Osteocyte (in vitro differentiated cells): ENCODE measurements around the gene SUB1. TPM values are rescaled to one million over a fixed set of nuclear protein-coding genes. Genes with fewer than 3 reads are reported as not detected.
"Not testable (repeated sequence)": the region's sequence is repeated elsewhere in the genome, so short reads cannot be mapped to it uniquely, and the experiment has no call there.

Source experiments
- DNase-seq: peaks from one replicate; pipeline ENCODE4 v3.0.0; 2021; ENCODE audit warnings: mixed read lengths; ENCODE audit not compliant: unreplicated experiment; ENCODE audit errors: extremely low spot score
- H3K27ac Mint-ChIP-seq: one replicate; pipeline ENCODE4 v1.8.0; 2021; ENCODE audit warnings: mild to moderate bottlenecking, mixed read lengths; ENCODE audit not compliant: unreplicated experiment
- H3K27me3 Mint-ChIP-seq: one replicate; pipeline ENCODE4 v1.8.0; 2021; ENCODE audit warnings: mixed read lengths; ENCODE audit not compliant: unreplicated experiment
- H3K36me3 Mint-ChIP-seq: one replicate; pipeline ENCODE4 v1.8.0; 2021; ENCODE audit warnings: mixed read lengths; ENCODE audit not compliant: unreplicated experiment
- H3K4me1 Mint-ChIP-seq: one replicate; pipeline ENCODE4 v1.8.0; 2021; ENCODE audit warnings: mixed read lengths; ENCODE audit not compliant: unreplicated experiment
- H3K4me3 Mint-ChIP-seq: one replicate; pipeline ENCODE4 v1.8.0; 2021; ENCODE audit warnings: mild to moderate bottlenecking, moderate library complexity, mixed read lengths; ENCODE audit not compliant: unreplicated experiment
- H3K9me3 Mint-ChIP-seq: one replicate; pipeline ENCODE4 v1.8.0; 2021; ENCODE audit warnings: mixed read lengths; ENCODE audit not compliant: unreplicated experiment
- CTCF ChIP-seq: fragments of 200-600 bp; sonication (generic); IDR thresholded peaks from 2 replicates; pipeline ENCODE4 v1.5.0; 2021; ENCODE audit warnings: antibody characterized with exemption, mild to moderate bottlenecking, moderate library complexity
- total RNA-seq: library from RNA; stranded (reverse); gene quantifications from 2 replicates; pipeline ENCODE4 v1.2.1, GENCODE V29; 2021

The SUB1 gene
- total RNA-seq, 1 donor from 2014 or later, result 191 TPM

DNA sequence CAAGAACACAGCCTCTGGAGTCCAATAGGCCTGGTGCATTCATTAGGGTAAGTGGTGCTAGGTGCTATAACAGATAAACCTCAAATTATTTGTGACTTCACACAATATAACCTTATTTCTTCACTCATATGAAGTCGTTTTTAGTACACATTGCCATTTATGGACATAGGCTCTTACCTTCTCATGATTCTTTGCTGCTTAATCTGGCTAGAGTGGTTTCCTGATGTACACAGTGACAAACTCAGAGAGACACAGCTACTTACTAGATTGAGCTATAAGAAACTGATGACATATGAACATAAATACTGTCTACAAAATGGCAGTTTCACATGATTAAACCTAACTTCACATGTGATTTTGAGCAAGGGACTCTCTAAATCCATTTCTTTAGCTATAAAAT is 14.2 kb upstream of the SUB1 start:
- TF ChIP-seq CTCF, result no peak
- H3K4me3 Mint-ChIP-seq, result no peak overlapping the region
- no peak overlapping the region for H3K27ac Mint-ChIP-seq
- H3K4me1 Mint-ChIP-seq, result no peaks in the 10 kb centered on the region
- peaks cover 4% of the 10 kb centered on the region for H3K27me3 Mint-ChIP-seq
- H3K9me3 Mint-ChIP-seq, result peaks cover 12% of the 10 kb centered on the region
- peaks cover 4% of the 10 kb centered on the region for H3K36me3 Mint-ChIP-seq
- no peak for DNase-seq

GRCh38 chr5:32572778-32573480 is 12.4 kb upstream of the SUB1 start:
- Mint-ChIP-seq H3K4me1 (no peaks in the 10 kb centered on the region), H3K4me3 (no peak overlapping the region), H3K9me3 (peaks cover 4% of the 10 kb centered on the region), H3K27ac (no peak overlapping the region), H3K36me3 (peaks cover 4% of the 10 kb centered on the region), H3K27me3 (peaks cover 15% of the 10 kb centered on the region)
- TF ChIP-seq CTCF, result no peak
- DNase-seq, result no peak

- H3K36me3 Mint-ChIP-seq, H3K4me1 Mint-ChIP-seq, DNase-seq, H3K27ac Mint-ChIP-seq, H3K9me3 Mint-ChIP-seq, H3K4me3 Mint-ChIP-seq: not testable (repeated sequence)
- H3K27me3 Mint-ChIP-seq, result peaks cover 15% of the 10 kb centered on the region
Observed at GRCh38 chr5:32573481-32573854, 11.9 kb upstream of the SUB1 start.

GRCh38 chr5:32574540-32575175 is 10.7 kb upstream of the SUB1 start:
- H3K9me3 Mint-ChIP-seq, result peaks cover 1% of the 10 kb centered on the region
- peaks cover under 1% of the 10 kb centered on the region for H3K36me3 Mint-ChIP-seq
- H3K4me3 Mint-ChIP-seq, result no peak overlapping the region
- H3K27me3 Mint-ChIP-seq, result peaks cover 15% of the 10 kb centered on the region
- H3K27ac Mint-ChIP-seq, result no peak overlapping the region
- no peak for TF ChIP-seq CTCF
- no peaks in the 10 kb centered on the region for H3K4me1 Mint-ChIP-seq
- no peak for DNase-seq

DNA sequence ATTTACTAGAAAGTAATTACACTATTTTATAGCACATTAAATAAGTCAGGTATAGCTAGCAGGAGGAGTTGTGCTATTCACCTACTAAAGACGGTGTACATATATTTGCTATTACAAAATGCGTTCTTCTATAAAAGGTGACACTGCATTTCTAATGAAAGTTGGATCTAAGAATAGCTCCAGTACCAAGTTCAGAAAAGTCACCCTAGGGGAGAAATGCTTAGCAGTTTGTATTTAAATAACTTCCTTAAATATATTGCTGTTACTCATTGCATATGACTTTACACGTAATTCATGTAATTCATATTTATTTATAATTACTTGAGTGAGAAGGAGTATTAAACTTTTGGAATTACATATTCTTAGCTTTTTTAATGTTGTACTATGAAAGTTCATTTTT is 7.0 kb upstream of the SUB1 start:
- Mint-ChIP-seq H3K27ac (no peak overlapping the region), H3K27me3 (peaks cover 15% of the 10 kb centered on the region), H3K9me3 (no peaks in the 10 kb centered on the region), H3K4me1 (peaks cover 9% of the 10 kb centered on the region), H3K36me3 (no peaks in the 10 kb centered on the region), H3K4me3 (no peak overlapping the region)
- DNase-seq, result no peak
- no peak for TF ChIP-seq CTCF
